GOT3 (cell line): ENCODE results near the gene TAF4B.
"Not testable (repeated sequence)": the region's sequence is repeated elsewhere in the genome, so short reads cannot be mapped to it uniquely, and the experiment has no call there.

ENCODE experiments used
- DNase-seq: peaks from one replicate; lab custom pipeline; 2025; ENCODE audit warnings: mixed read lengths; lab: John Stamatoyannopoulos, UW

The TAF4B gene

GRCh38 chr18:26238718-26239117 lies 12.5 kb downstream of the TAF4B start:
- DNase-seq = not testable (repeated sequence)

- not testable (repeated sequence) for DNase-seq
Observed at GRCh38 chr18:26242392-26242791, 16.1 kb downstream of the TAF4B start.

GRCh38 chr18:26245434-26245833 lies 19.2 kb downstream of the TAF4B start:
- not testable (repeated sequence) for DNase-seq

- no peak for DNase-seq
Observed at GRCh38 chr18:26252411-26252810, 26.2 kb downstream of the TAF4B start.

GRCh38 chr18:26254808-26255207 lies 28.6 kb downstream of the TAF4B start:
- not testable (repeated sequence) for DNase-seq

GRCh38 chr18:26255695-26256622 lies 29.7 kb downstream of the TAF4B start:
- DNase-seq = no peak

- no peak for DNase-seq
Observed at GRCh38 chr18:26258711-26259110, 32.5 kb downstream of the TAF4B start.

GRCh38 chr18:26259416-26259815 lies 33.2 kb downstream of the TAF4B start:
- DNase-seq = not testable (repeated sequence)

GRCh38 chr18:26262156-26262555 lies 35.9 kb downstream of the TAF4B start:
- DNase-seq = no peak

- no peak for DNase-seq
Observed at GRCh38 chr18:26267357-26267930, 41.2 kb downstream of the TAF4B start.

GRCh38 chr18:26268454-26268853 lies 42.2 kb downstream of the TAF4B start:
- DNase-seq = no peak

- DNase-seq = no peak
Observed at GRCh38 chr18:26271917-26272549, 45.8 kb downstream of the TAF4B start.

- no peak for DNase-seq
Observed at GRCh38 chr18:26277374-26277773, 51.1 kb downstream of the TAF4B start.

- no peak for DNase-seq
Observed at GRCh38 chr18:26279428-26279827, 53.2 kb downstream of the TAF4B start.

- no peak for DNase-seq
Observed at GRCh38 chr18:26286008-26286407, 59.8 kb downstream of the TAF4B start.

- no peak for DNase-seq
Observed at GRCh38 chr18:26287644-26288043, 61.4 kb downstream of the TAF4B start.

GRCh38 chr18:26290385-26290784 lies 64.1 kb downstream of the TAF4B start:
- no peak for DNase-seq

- no peak for DNase-seq
Observed at GRCh38 chr18:26293982-26294381, 67.7 kb downstream of the TAF4B start.

- no peak for DNase-seq
Observed at GRCh38 chr18:26298107-26298506, 71.9 kb downstream of the TAF4B start.

GRCh38 chr18:26301681-26302080 lies 75.4 kb downstream of the TAF4B start:
- no peak for DNase-seq

- not testable (repeated sequence) for DNase-seq
Observed at GRCh38 chr18:26303222-26303621, 77.0 kb downstream of the TAF4B start.

GRCh38 chr18:26304511-26304910 lies 78.3 kb downstream of the TAF4B start:
- no peak for DNase-seq
